HepG2 (cell line): ENCODE measurements around the gene TAF8. TPM values are rescaled to one million over a fixed set of nuclear protein-coding genes. Genes with fewer than 3 reads are reported as not detected.

Experiments
- ATAC-seq: fragments of 200-7000 bp; cut with Tn5 transposase; 3 replicates; pipeline ENCODE4 v1.9.1; 2020; ENCODE audit warnings: mild to moderate bottlenecking, moderate library complexity
- BruUV-seq: library from RNA; stranded (reverse); fragments of 400-500 nt; replicated peaks from 2 replicates; lab custom pipeline; 2021; lab: Mats Ljungman, UMichigan
- CTCF ChIA-PET: fragments of 300-600 bp; formaldehyde crosslinking; extraction: SDS; loops from one replicate; lab custom pipeline; 2021; ENCODE audit warnings: low total read pairs, inconsistent platforms, low intra/inter-chr PET ratio; lab: Yijun Ruan, JAX
- POLR2A ChIA-PET: fragments of 350-600 bp; sonication (Branson Sonifier 250); formaldehyde crosslinking; loops from one replicate; lab custom pipeline; 2020; ENCODE audit warnings: antibody characterized with exemption, inconsistent platforms; lab: Yijun Ruan, JAX
- DNase-seq: peaks from one replicate; pipeline ENCODE4 v3.0.0-alpha.2; 2015; ENCODE audit warnings: low spot score
- FAIRE-seq: peaks from 3 replicates; lab custom pipeline; 2011; peaks lifted over from hg19 to GRCh38; lab: Jason Lieb, UNC
- H2AFZ ChIP-seq: one replicate; pipeline ENCODE4 v1.6.1; 2011; ENCODE audit warnings: low read length, inconsistent platforms
- H3K27ac ChIP-seq: fragments of 300-600 bp; 3 replicates; pipeline ENCODE4 v1.8.0; 2011; ENCODE audit warnings: mixed run types, mild to moderate bottlenecking, mixed read lengths, low read length, inconsistent platforms; ENCODE audit not compliant: insufficient read depth; ENCODE audit errors: extremely low read length
- H3K27me3 ChIP-seq, 2 experiments: fragments of 200-600 bp in 1 of 2; 2 replicates in 1 of 2; 3 replicates in 1 of 2; pipeline versions ENCODE4 v1.6.0 to v1.8.0; 2011; ENCODE audit warnings: low read length in 2 of 2, mild to moderate bottlenecking in 2 of 2, moderate library complexity in 2 of 2, inconsistent platforms in 1 of 2; ENCODE audit not compliant: insufficient read depth in 2 of 2, control insufficient read depth in 1 of 2
- H3K36me3 ChIP-seq, 2 experiments: fragments of 200-600 bp in 1 of 2; replicated peaks in 1 of 2; 2 replicates in 1 of 2; 3 replicates in 1 of 2; pipeline versions ENCODE4 v1.5.1 to v1.8.0; 2011; ENCODE audit warnings: low read length in 2 of 2, inconsistent platforms in 1 of 2; ENCODE audit not compliant: insufficient read depth in 2 of 2, control insufficient read depth in 1 of 2
- H3K4me1 ChIP-seq: 2 replicates; pipeline ENCODE4 v1.5.1; 2012; ENCODE audit warnings: low read length, inconsistent platforms; ENCODE audit not compliant: insufficient read depth
- H3K4me2 ChIP-seq: 2 replicates; pipeline ENCODE4 v1.6.0; 2011; ENCODE audit warnings: low read depth, low read length, inconsistent platforms
- H3K4me3 ChIP-seq, 3 experiments: fragments of 200-600 bp in 1 of 3; sonication (generic), shearing (Covaris generic) in 1 of 3; replicated peaks in 1 of 3; 2 replicates each; pipeline ENCODE4 v1.5.1; 2011 to 2016; ENCODE audit warnings: low read length in 3 of 3, inconsistent platforms in 2 of 3, low read depth in 2 of 3, mild to moderate bottlenecking in 2 of 3, control low read depth in 1 of 3, mixed read lengths in 1 of 3; ENCODE audit not compliant: insufficient read depth in 1 of 3
- H3K79me2 ChIP-seq: one replicate; pipeline ENCODE4 v1.6.1; 2011; ENCODE audit warnings: low read length, inconsistent platforms; ENCODE audit not compliant: insufficient read depth
- H3K9ac ChIP-seq: 2 replicates; pipeline ENCODE4 v1.6.0; 2011; ENCODE audit warnings: mild to moderate bottlenecking, low read depth, low read length, inconsistent platforms; ENCODE audit not compliant: insufficient read depth
- H3K9me3 ChIP-seq: 2 replicates; pipeline ENCODE4 v1.5.1; 2012; ENCODE audit warnings: mild to moderate bottlenecking, low read length
- H4K20me1 ChIP-seq: 2 replicates; pipeline ENCODE4 v1.6.0; 2011; ENCODE audit warnings: inconsistent platforms, mild to moderate bottlenecking, low read length, moderate library complexity; ENCODE audit not compliant: insufficient read depth
- AGO1 ChIP-seq: fragments of 200-400 bp; formaldehyde crosslinking; IDR thresholded peaks from 2 replicates; pipeline ENCODE4 v1.6.1; 2017; ENCODE audit warnings: mild to moderate bottlenecking, low read depth, low read length, moderate library complexity; ENCODE audit not compliant: poor library complexity, severe bottlenecking
- BCLAF1 ChIP-seq: fragments of 450-650 bp; IDR thresholded peaks from 2 replicates; pipeline ENCODE4 v1.6.1; 2017; ENCODE audit warnings: mild to moderate bottlenecking
- CENPT ChIP-seq: sonication (generic); formaldehyde crosslinking; IDR thresholded peaks from 2 replicates; pipeline ENCODE4 v1.8.0; 2022; ENCODE audit warnings: low read depth, mild to moderate bottlenecking, moderate library complexity, missing genetic modification reagents
- EP300 ChIP-seq, 3 experiments: sonication (generic) in 1 of 3; formaldehyde crosslinking in 1 of 3; IDR thresholded peaks; 2 replicates each; pipeline versions ENCODE4 v1.5.1 to v1.6.1; 2011 to 2020; ENCODE audit warnings: low read depth in 2 of 3, low read length in 2 of 3, borderline replicate concordance in 1 of 3, improper control_type of control experiment in 1 of 3, mild to moderate bottlenecking in 1 of 3, missing genetic modification reagents in 1 of 3, moderate library complexity in 1 of 3
- HIVEP1 ChIP-seq: sonication (generic); formaldehyde crosslinking; IDR thresholded peaks from 2 replicates; pipeline ENCODE4 v1.4.0; 2020; ENCODE audit warnings: mild to moderate bottlenecking, missing genetic modification reagents
- HOXA3 ChIP-seq: sonication (generic); formaldehyde crosslinking; IDR thresholded peaks from 2 replicates; pipeline ENCODE4 v1.5.0; 2020; ENCODE audit warnings: missing genetic modification reagents
- PHF8 ChIP-seq: sonication (generic); formaldehyde crosslinking; IDR thresholded peaks from 2 replicates; pipeline ENCODE4 v1.5.0; 2020; ENCODE audit warnings: missing genetic modification reagents
- PLRG1 ChIP-seq: fragments of 450-650 bp; conservative IDR thresholded peaks from 2 replicates; pipeline ENCODE4 v1.6.1; 2016
- POLR2AphosphoS5 ChIP-seq: IDR thresholded peaks from 2 replicates; pipeline ENCODE4 v1.6.1; 2012; ENCODE audit warnings: low read depth, low read length
- RARA ChIP-seq: IDR thresholded peaks from 2 replicates; pipeline ENCODE4 v1.6.1; 2016; ENCODE audit warnings: missing genetic modification reagents, missing compliant biosample characterization
- SATB2 ChIP-seq: sonication (generic); formaldehyde crosslinking; IDR thresholded peaks from 2 replicates; pipeline ENCODE4 v1.5.0; 2020; ENCODE audit warnings: missing genetic modification reagents
- ZBTB37 ChIP-seq: sonication (generic); formaldehyde crosslinking; IDR thresholded peaks from 2 replicates; pipeline ENCODE4 v1.4.0; 2020; ENCODE audit warnings: mild to moderate bottlenecking, missing genetic modification reagents
- ZNF317 ChIP-seq: sonication (generic); formaldehyde crosslinking; IDR thresholded peaks from 2 replicates; pipeline ENCODE4 v1.5.0; 2020; ENCODE audit warnings: mild to moderate bottlenecking, missing genetic modification reagents
- ZNF547 ChIP-seq: sonication (generic); formaldehyde crosslinking; IDR thresholded peaks from 2 replicates; pipeline ENCODE4 v1.5.1; 2020; ENCODE audit warnings: mild to moderate bottlenecking, missing genetic modification reagents
- ZNF598 ChIP-seq: sonication (generic); formaldehyde crosslinking; IDR thresholded peaks from 2 replicates; pipeline ENCODE4 v1.5.1; 2020; ENCODE audit warnings: mild to moderate bottlenecking, missing genetic modification reagents, borderline replicate concordance
- ZUFSP ChIP-seq: sonication (generic); formaldehyde crosslinking; IDR thresholded peaks from 2 replicates; pipeline ENCODE4 v1.9.0; 2021; ENCODE audit warnings: missing genetic modification reagents, mild to moderate bottlenecking, borderline replicate concordance
- WGBS: methylation state at CpG from one replicate; pipeline ENCODE4 v1.1.6; 2017; ENCODE audit warnings: low lambda C conversion rate; 5-methylcytosine and 5-hydroxymethylcytosine counted together
- in situ Hi-C: cut with HindIII; loops from 2 replicates; pipeline ENCODE4 v1.10.0; 2017; ENCODE audit warnings: low pct_unique_long_range_greater_than_20kb; ENCODE audit not compliant: extremely low pct_ligation_motif_present
- intact Hi-C: fragments of 100-400 bp; cut with micrococcal nuclease; formaldehyde crosslinking; loops from one replicate; pipeline ENCODE4 v1.10.0; 2022; ENCODE audit not compliant: unreplicated experiment
- polyA plus RNA-seq, 8 experiments: library from polyadenylated mRNA; depleted of rRNA in 3 of 8; stranded (reverse) in 7 of 8; unstranded in 1 of 8; fragments of >200 nt; fragmentation: Illumina TruSeq in 4 of 8; extraction: Trizol in 4 of 8; gene quantifications; 2 replicates each; pipeline versions ENCODE4 v1.2.1 to v1.2.3, GENCODE V29; 2011 to 2016; ENCODE audit warnings: low read depth in 4 of 8, missing spikeins in 1 of 8, mixed read lengths in 1 of 8; ENCODE audit not compliant: insufficient read depth in 1 of 8
- total RNA-seq, 5 experiments: library from RNA; depleted of rRNA; stranded (reverse); fragments of >200 nt; fragmentation: Illumina TruSeq; extraction: Trizol; gene quantifications; 2 replicates each; pipeline ENCODE4 v1.2.3, GENCODE V29; 2016; ENCODE audit warnings: low read depth in 1 of 5
- TF ChIP-seq, protein P1 (sequence below): sonication (generic); formaldehyde crosslinking; IDR thresholded peaks from 2 replicates; pipeline ENCODE4 v1.4.0; 2020; ENCODE audit warnings: missing genetic modification reagents

Gene TAF8
- total and polyA plus RNA-seq, 2 of the 13 experiments (the other 11 are each of a cell fraction or from before 2014, with no cell fraction given): 25.2 to 25.8 TPM

DNA sequence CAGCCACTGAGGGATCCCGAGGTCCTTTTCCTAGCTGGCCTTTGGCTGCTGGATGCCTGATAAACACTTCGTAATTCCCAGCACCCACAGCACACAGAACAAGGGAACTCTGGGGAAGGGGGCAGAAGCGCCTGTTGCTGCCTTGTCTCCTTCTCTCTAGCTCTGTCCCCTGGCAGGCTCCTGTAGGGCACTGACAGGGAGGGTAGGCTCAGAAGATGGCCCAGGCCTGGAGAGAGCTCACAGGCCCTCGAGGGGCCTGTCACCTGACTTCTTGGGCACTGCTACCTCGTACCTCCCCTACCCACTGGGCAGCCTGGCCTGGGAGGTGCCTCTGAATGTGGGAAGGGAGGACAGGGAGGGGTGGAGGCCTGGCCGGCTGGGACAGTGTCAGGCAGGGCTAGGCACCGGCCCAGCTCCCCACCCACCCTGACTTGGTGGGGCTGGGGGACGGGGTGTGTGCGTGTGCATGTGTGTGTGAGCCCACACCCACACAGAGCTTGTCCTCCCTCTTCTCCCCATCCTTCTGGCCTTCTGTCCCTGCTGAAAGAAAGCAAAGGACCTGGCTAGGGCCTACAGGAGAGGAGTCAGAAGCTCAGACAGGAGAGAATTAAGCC, 74.0 kb downstream of the TAF8 start (continued):
- no peak for TF ChIP-seq HOXA3
- TF ChIP-seq ZNF598 (CRISPR knock-in tag): no peak
- no peak for TF ChIP-seq ZNF317
- TF ChIP-seq ZNF547 (CRISPR knock-in tag): no peak
- no peak for TF ChIP-seq AGO1
- TF ChIP-seq POLR2AphosphoS5: no peak
- TF ChIP-seq PLRG1: no peak
- no peak for TF ChIP-seq EP300 (IDR thresholded peaks at IDR 0.05; ENCODE audit: low read depth in 2 of 2, low read length in 2 of 2)
- no peak for TF ChIP-seq EP300 (CRISPR knock-in tag; IDR thresholded peaks at IDR 0.05; ENCODE audit: borderline replicate concordance)
- TF ChIP-seq CENPT (CRISPR knock-in tag): no peak
- TF ChIP-seq, all 625 proteins: peak for 0

GRCh38 chr6:42125231-42125630, 74.9 kb downstream of the TAF8 start:
- WGBS: 92% methylated on average over 13 of the region's 14 CpGs
- Histone ChIP-seq H2AFZ (no peak overlapping the region), H4K20me1 (no peaks in the 10 kb centered on the region), H3K4me2 (no peak overlapping the region), H3K9me3 (no peaks in the 10 kb centered on the region), H3K4me1 (no peaks in the 10 kb centered on the region), H3K79me2 (no peaks in the 10 kb centered on the region), H3K9ac (no peak overlapping the region), H3K36me3 (0 out of 5 replicates have a peak, but pooled peaks cover 0 to 4% of the 10 kb centered on the region in 2 experiments), H3K27ac (no peak overlapping the region), H3K27me3 (no peaks in the 10 kb centered on the region), H3K4me3 (no peak overlapping the region)
- intact Hi-C loops (no loop called here), in situ Hi-C loops (no loop called here)
- no peak for FAIRE-seq
- DNase-seq: no peak
- no peak for ATAC-seq
- ChIA-PET POLR2A (interaction anchor here (1.5 kb wide), 1 partner anchor 19 kb away, joined by 3 read pairs; no protein-coding TSS in a partner anchor), CTCF (no interaction called here)
- no TSS peak for BruUV-seq
- no peak for TF ChIP-seq ZBTB37 (CRISPR knock-in tag)
- TF ChIP-seq PHF8: no peak
- no peak for TF ChIP-seq HIVEP1 (CRISPR knock-in tag)
- TF ChIP-seq BCLAF1: no peak
- TF ChIP-seq SATB2: no peak
- TF ChIP-seq, protein P1, sequence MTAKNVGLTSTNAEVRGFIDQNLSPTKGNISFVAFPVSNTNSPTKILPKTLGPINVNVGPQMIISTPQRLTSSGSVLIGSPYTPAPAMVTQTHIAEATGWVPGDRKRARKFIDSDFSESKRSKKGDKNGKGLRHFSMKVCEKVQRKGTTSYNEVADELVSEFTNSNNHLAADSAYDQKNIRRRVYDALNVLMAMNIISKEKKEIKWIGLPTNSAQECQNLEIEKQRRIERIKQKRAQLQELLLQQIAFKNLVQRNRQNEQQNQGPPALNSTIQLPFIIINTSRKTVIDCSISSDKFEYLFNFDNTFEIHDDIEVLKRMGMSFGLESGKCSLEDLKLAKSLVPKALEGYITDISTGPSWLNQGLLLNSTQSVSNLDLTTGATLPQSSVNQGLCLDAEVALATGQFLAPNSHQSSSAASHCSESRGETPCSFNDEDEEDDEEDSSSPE (CRISPR knock-in tag): no peak
- no peak for TF ChIP-seq RARA (CRISPR knock-in tag)
- TF ChIP-seq ZUFSP (CRISPR knock-in tag): no peak
